ENCODE measurements around the gene SULT1A1. TPM values are rescaled to one million over a fixed set of nuclear protein-coding genes. Genes with fewer than 3 reads are reported as not detected.
A peak's percentile ranks its signal among the peaks of the same experiment; 100 is the strongest.

Gene SULT1A1
- total and polyA plus RNA-seq, 2 of the 13 experiments (the other 11 are each of a cell fraction or from before 2014, with no cell fraction given) = 114 to 147 TPM

- TF ChIP-seq GMEB2 (CRISPR knock-in tag; IDR thresholded peaks at IDR 0.05; ENCODE audit: low read depth) = no peak
- no peak for TF ChIP-seq CC2D1A (CRISPR knock-in tag; IDR thresholded peaks at IDR 0.05)
- no peak; the same call in 1 of the 2 replicates for TF ChIP-seq ZBTB37 (CRISPR knock-in tag; IDR thresholded peaks at IDR 0.05)
- no peak for TF ChIP-seq ZNF777 (CRISPR knock-in tag; IDR thresholded peaks at IDR 0.05)
- no peak; the same call in 1 of the 2 replicates for TF ChIP-seq MAF1 (CRISPR knock-in tag; IDR thresholded peaks at IDR 0.05; ENCODE audit: borderline replicate concordance)
- peak; percentile 90 for TF ChIP-seq ZNF687 (CRISPR knock-in tag; IDR thresholded peaks at IDR 0.05)
- no peak for TF ChIP-seq ZNF569 (CRISPR knock-in tag; IDR thresholded peaks at IDR 0.05; ENCODE audit: borderline replicate concordance)
- TF ChIP-seq PTBP1 (IDR thresholded peaks at IDR 0.05; ENCODE audit: low read depth, low read length, poor library complexity, severe bottlenecking) = peak; percentile 78
- TF ChIP-seq ZNF326 (CRISPR knock-in tag; IDR thresholded peaks at IDR 0.05; ENCODE audit: borderline replicate concordance) = no peak
- no peak for TF ChIP-seq ZNF678 (CRISPR knock-in tag; IDR thresholded peaks at IDR 0.05)
- peak; percentile 89; the same call in 1 of the 2 replicates for TF ChIP-seq ZSCAN9 (CRISPR knock-in tag; IDR thresholded peaks at IDR 0.05; ENCODE audit: borderline replicate concordance)
- TF ChIP-seq ISX (CRISPR knock-in tag; conservative IDR thresholded peaks at IDR 0.05) = no peak
- TF ChIP-seq TEAD3 (CRISPR knock-in tag; optimal IDR thresholded peaks at IDR 0.05; ENCODE audit: borderline replicate concordance) = peak; percentile 83
- no peak for TF ChIP-seq REPIN1 (CRISPR knock-in tag; IDR thresholded peaks at IDR 0.05; ENCODE audit: borderline replicate concordance, low read depth)
- no peak for TF ChIP-seq NRL (CRISPR knock-in tag; IDR thresholded peaks at IDR 0.05; ENCODE audit: borderline replicate concordance)
- TF ChIP-seq ZNF512B (CRISPR knock-in tag; IDR thresholded peaks at IDR 0.05; ENCODE audit: borderline replicate concordance) = peak; percentile 42; the same call in 1 of the 2 replicates
These were observed at the start of gene SULT1A1 (continued) for GRCh38 chr16:28609631-28610594.
